Endothelial cell of umbilical vein (primary cell): Measurements from ENCODE around the gene PERM1. TPM values are rescaled to one million over a fixed set of nuclear protein-coding genes. Genes with fewer than 3 reads are reported as not detected.

Experiments used
- BruUV-seq: library from RNA; stranded (reverse); fragments of 400-500 nt; replicated peaks from 2 replicates; lab custom pipeline; 2021; lab: Mats Ljungman, UMichigan
- CTCF ChIA-PET: fragments of 300-600, 350-600 bp; sonication (Branson Sonifier 250); formaldehyde crosslinking; loops from one replicate; lab custom pipeline; 2021; ENCODE audit warnings: antibody characterized with exemption, inconsistent platforms; lab: Charles Lee
- POLR2A ChIA-PET: fragments of 300-600, 350-600 bp; sonication (Branson Sonifier 250); formaldehyde crosslinking; loops from one replicate; lab custom pipeline; 2021; ENCODE audit warnings: antibody characterized with exemption, inconsistent platforms; lab: Charles Lee
- DNase-seq: peaks from one replicate; pipeline ENCODE4 v3.0.0-alpha.2; 2011; ENCODE audit warnings: low read depth, low spot score
- FAIRE-seq: peaks from 2 replicates; lab custom pipeline; 2011; peaks lifted over from hg19 to GRCh38; lab: Jason Lieb, UNC
- H2AFZ ChIP-seq: 2 replicates; pipeline ENCODE4 v1.6.0; 2012; ENCODE audit warnings: low read depth, low read length, control low read depth, inconsistent platforms
- H3K27ac ChIP-seq: 2 replicates; pipeline ENCODE4 v1.5.1; 2011; ENCODE audit warnings: low read depth, mild to moderate bottlenecking, control low read depth, low read length, moderate library complexity; ENCODE audit not compliant: insufficient read depth
- H3K27me3 ChIP-seq, 2 experiments: 2 replicates each; pipeline versions ENCODE4 v1.6.0 to v1.6.1; 2011; ENCODE audit warnings: low read length in 2 of 2, mixed read lengths in 1 of 2; ENCODE audit not compliant: control insufficient read depth in 2 of 2, insufficient read depth in 2 of 2
- H3K36me3 ChIP-seq, 2 experiments: 2 replicates in 1 of 2; 3 replicates in 1 of 2; pipeline ENCODE4 v1.5.1; 2011; ENCODE audit warnings: low read length in 2 of 2, mild to moderate bottlenecking in 1 of 2, moderate library complexity in 1 of 2; ENCODE audit not compliant: control insufficient read depth in 2 of 2, insufficient read depth in 2 of 2; ENCODE audit errors: extremely low read depth in 1 of 2
- H3K4me1 ChIP-seq: 3 replicates; pipeline ENCODE4 v1.5.1; 2011; ENCODE audit warnings: mild to moderate bottlenecking, low read length; ENCODE audit not compliant: control insufficient read depth, insufficient read depth; ENCODE audit errors: extremely low read depth
- H3K4me2 ChIP-seq: 2 replicates; pipeline ENCODE4 v1.6.1; 2011; ENCODE audit warnings: low read length, control low read depth, mixed read lengths; ENCODE audit not compliant: insufficient read depth
- H3K4me3 ChIP-seq, 3 experiments: fragments of 200-600 bp in 1 of 3; sonication (generic), shearing (Covaris generic) in 1 of 3; replicated peaks in 1 of 3; 2 replicates each; pipeline ENCODE4 v1.5.1; 2011 to 2016; ENCODE audit warnings: control low read depth in 3 of 3, low read length in 3 of 3, mild to moderate bottlenecking in 2 of 3, inconsistent platforms in 1 of 3, low read depth in 1 of 3, moderate library complexity in 1 of 3; ENCODE audit not compliant: insufficient read depth in 1 of 3
- H3K79me2 ChIP-seq: 2 replicates; pipeline ENCODE4 v1.6.0; 2012; ENCODE audit warnings: low read length, inconsistent platforms; ENCODE audit not compliant: control insufficient read depth, insufficient read depth
- H3K9ac ChIP-seq: replicated peaks from 2 replicates; pipeline ENCODE3; 2011; ENCODE audit warnings: low read length, control low read depth; ENCODE audit not compliant: insufficient read depth; ENCODE audit errors: extremely low read depth
- H3K9me1 ChIP-seq: replicated peaks from 3 replicates; pipeline ENCODE4 v1.6.0; 2011; ENCODE audit warnings: mild to moderate bottlenecking, low read length; ENCODE audit not compliant: control insufficient read depth, insufficient read depth; ENCODE audit errors: extremely low read depth
- H3K9me3 ChIP-seq: replicated peaks from 2 replicates; pipeline ENCODE4 v1.5.1; 2012; ENCODE audit warnings: low read length, inconsistent platforms; ENCODE audit not compliant: control insufficient read depth, insufficient read depth
- H4K20me1 ChIP-seq: replicated peaks from 2 replicates; pipeline ENCODE3; 2011; ENCODE audit warnings: mild to moderate bottlenecking, low read length; ENCODE audit not compliant: control insufficient read depth, insufficient read depth; ENCODE audit errors: extremely low read depth
- EZH2 ChIP-seq: IDR thresholded peaks from 2 replicates; pipeline ENCODE4 v1.6.1; 2012; ENCODE audit warnings: borderline replicate concordance, low read depth, mild to moderate bottlenecking, moderate library complexity, low read length, inconsistent platforms; ENCODE audit not compliant: severe bottlenecking
- FOS ChIP-seq: IDR thresholded peaks from 2 replicates; pipeline ENCODE4 v1.6.1; 2011; ENCODE audit warnings: mild to moderate bottlenecking, low read length, moderate library complexity, borderline replicate concordance; ENCODE audit not compliant: insufficient read depth
- GATA2 ChIP-seq: IDR thresholded peaks from 2 replicates; pipeline ENCODE4 v1.7.0; 2011; ENCODE audit warnings: low read depth, mild to moderate bottlenecking, moderate library complexity, mixed read lengths, low read length; ENCODE audit not compliant: insufficient read length, insufficient read depth
- JUN ChIP-seq: IDR thresholded peaks from 2 replicates; pipeline ENCODE4 v1.6.1; 2011; ENCODE audit warnings: borderline replicate concordance, low read depth; ENCODE audit not compliant: insufficient read length, insufficient read depth
- MYC ChIP-seq: IDR thresholded peaks from one replicate; pipeline ENCODE4 v1.6.1; 2011; ENCODE audit warnings: mild to moderate bottlenecking, low read depth, low read length
- POLR2A ChIP-seq: IDR thresholded peaks from 2 replicates; pipeline ENCODE4 v1.6.1; 2012; ENCODE audit warnings: low read depth, mild to moderate bottlenecking, control low read depth, low read length
- POLR2AphosphoS5 ChIP-seq: IDR thresholded peaks from 2 replicates; pipeline ENCODE4 v1.6.1; 2012; ENCODE audit warnings: low read depth, mild to moderate bottlenecking, control low read depth, low read length, moderate library complexity; ENCODE audit not compliant: insufficient read depth
- dilution Hi-C: fragments of 300-500 bp; cut with MboI; formaldehyde crosslinking; loops from one replicate; pipeline ENCODE4 v1.15.0; 2019; ENCODE audit warnings: low sequenced_read_pairs; ENCODE audit not compliant: extremely low pct_ligation_motif_present
- intact Hi-C: fragments of 100-400 bp; cut with micrococcal nuclease; formaldehyde crosslinking; loops from one replicate; pipeline ENCODE4 v1.10.0; 2022
- polyA plus RNA-seq, 4 experiments: library from polyadenylated mRNA; depleted of rRNA in 3 of 4; stranded (reverse) in 3 of 4; unstranded in 1 of 4; fragments of >200 nt; gene quantifications; 2 replicates each; pipeline versions ENCODE4 v1.2.1 to v1.2.3, GENCODE V29; 2011 to 2012; ENCODE audit warnings: missing spikeins in 1 of 4
- total RNA-seq: library from RNA; stranded (reverse); gene quantifications from 2 replicates; pipeline ENCODE4 v1.2.3, GENCODE V29; 2021
- TF ChIP-seq, protein P1 (sequence below): IDR thresholded peaks from 2 replicates; pipeline ENCODE4 v1.6.1; 2011; ENCODE audit not compliant: insufficient read depth, insufficient read length
- TF ChIP-seq, protein P2 (sequence below), 2 donors: IDR thresholded peaks; 1 replicate in 1 of 2; 2 replicates in 1 of 2; pipeline ENCODE4 v1.5.1; 2011; ENCODE audit warnings: low read length in 2 of 2, mild to moderate bottlenecking in 2 of 2, moderate library complexity in 2 of 2, control low read depth in 1 of 2, inconsistent platforms in 1 of 2, low read depth in 1 of 2; ENCODE audit not compliant: insufficient read depth in 1 of 2; ENCODE audit errors: extremely low read depth in 1 of 2

Gene PERM1
- total and polyA plus RNA-seq, 2 donors (not counting 3 experiments of a cell fraction or from before 2014, with no cell fraction given): not detected

DNA sequence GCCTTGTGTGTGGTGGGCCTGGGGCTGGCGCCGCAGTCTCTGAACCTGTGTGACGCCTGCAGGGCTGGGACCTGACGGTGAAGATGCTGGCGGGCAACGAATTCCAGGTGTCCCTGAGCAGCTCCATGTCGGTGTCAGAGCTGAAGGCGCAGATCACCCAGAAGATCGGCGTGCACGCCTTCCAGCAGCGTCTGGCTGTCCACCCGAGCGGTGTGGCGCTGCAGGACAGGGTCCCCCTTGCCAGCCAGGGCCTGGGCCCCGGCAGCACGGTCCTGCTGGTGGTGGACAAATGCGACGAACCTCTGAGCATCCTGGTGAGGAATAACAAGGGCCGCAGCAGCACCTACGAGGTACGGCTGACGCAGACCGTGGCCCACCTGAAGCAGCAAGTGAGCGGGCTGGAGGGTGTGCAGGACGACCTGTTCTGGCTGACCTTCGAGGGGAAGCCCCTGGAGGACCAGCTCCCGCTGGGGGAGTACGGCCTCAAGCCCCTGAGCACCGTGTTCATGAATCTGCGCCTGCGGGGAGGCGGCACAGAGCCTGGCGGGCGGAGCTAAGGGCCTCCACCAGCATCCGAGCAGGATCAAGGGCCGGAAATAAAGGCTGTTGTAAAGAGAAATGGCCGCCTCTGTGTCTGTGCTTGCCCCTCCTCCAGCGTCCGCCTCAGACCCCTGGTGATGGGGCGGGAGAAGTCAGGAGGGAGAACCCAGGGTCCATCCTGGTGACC is 32.2 kb upstream of the PERM1 start:
- no peaks in the 10 kb centered on the region for H4K20me1 ChIP-seq
- no peaks in the 10 kb centered on the region for H3K9me1 ChIP-seq
- DNase-seq (no peak), FAIRE-seq (peak; percentile 77)
- H2AFZ ChIP-seq: peak overlapping the region; percentile 62
- TSS peak; percentile 87 for BruUV-seq
- ChIA-PET POLR2A (no interaction called here), CTCF (interaction anchor here (0.9 to 4.2 kb wide), 6 partner anchors 11 to 278 kb away, joined by 3 to 41 read pairs (median 8); no protein-coding TSS in a partner anchor)
- H3K79me2 ChIP-seq: no peaks in the 10 kb centered on the region
- intact Hi-C loops (loop anchor here (2.0 to 5.0 kb wide), 2 partner anchors 13 to 258 kb away; partner anchors contain the start of genes HES4 and UBE2J2), dilution Hi-C loops (no loop called here)
- peak overlapping the region; percentile 65 for H3K9ac ChIP-seq
- H3K36me3 ChIP-seq: no peaks in the 10 kb centered on the region
- TF ChIP-seq JUN: no peak
- TF ChIP-seq MYC: no peak
- no peak for TF ChIP-seq POLR2AphosphoS5
- H3K27me3 ChIP-seq: no peaks in the 10 kb centered on the region
- peaks cover 10% of the 10 kb centered on the region for H3K4me1 ChIP-seq
- H3K9me3 ChIP-seq: no peaks in the 10 kb centered on the region
- H3K4me2 ChIP-seq: peak overlapping the region; percentile 78
- peak overlapping the region; percentile 41 to 83 (median 81) for H3K4me3 ChIP-seq
- peak overlapping the region; percentile 54 for H3K27ac ChIP-seq

DNA sequence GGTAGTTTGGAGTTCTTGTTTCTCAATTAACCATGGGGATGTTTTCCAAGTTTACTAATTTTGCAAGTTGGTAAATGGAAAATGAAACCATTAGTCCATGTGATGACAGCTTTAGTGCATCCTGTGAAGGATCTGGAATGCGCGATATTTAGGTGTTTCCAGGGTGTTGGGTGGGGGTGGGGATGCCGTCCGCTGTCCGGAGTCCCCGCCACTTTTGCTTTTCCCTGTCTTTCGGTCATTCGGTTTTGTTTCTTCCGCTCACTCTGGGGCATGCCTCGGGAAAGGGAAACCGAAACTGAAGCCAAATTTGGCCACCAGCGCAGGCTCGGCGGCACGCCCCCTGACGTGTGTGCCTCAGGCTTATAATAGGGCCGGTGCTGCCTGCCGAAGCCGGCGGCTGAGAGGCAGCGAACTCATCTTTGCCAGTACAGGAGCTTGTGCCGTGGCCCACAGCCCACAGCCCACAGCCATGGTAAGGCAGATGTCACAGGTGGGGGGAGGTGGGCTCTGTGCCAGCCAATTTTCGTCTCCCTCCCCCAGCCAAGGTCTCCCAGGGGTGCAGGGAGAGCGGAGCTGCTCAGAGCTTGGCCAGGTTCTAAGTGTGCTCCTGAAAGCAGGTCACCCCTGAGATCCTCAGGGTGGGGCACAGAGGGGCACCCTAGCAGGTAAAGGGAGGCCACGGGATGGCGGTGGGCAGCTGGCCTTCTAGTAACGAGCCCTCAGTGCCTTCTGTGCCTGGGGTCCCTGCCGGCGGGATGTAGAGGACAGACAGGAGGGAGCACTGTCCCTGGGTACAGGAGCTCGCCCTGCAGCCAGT is 31.4 kb upstream of the PERM1 start, which contains the start of gene ISG15:
ISG15 (plus strand) TSS at position 393 of the 817 bp plus-strand sequence; CDS start at position 470, 77 bp downstream.
- peak; percentile 89 for DNase-seq
- Histone ChIP-seq H3K27me3 (no peaks in the 10 kb centered on the region), H3K4me1 (peaks cover 10% of the 10 kb centered on the region), H3K79me2 (no peaks in the 10 kb centered on the region), H3K9ac (peak within 1 kb of the TSS; percentile 65), H4K20me1 (no peaks in the 10 kb centered on the region), H3K4me2 (peak within 1 kb of the TSS; percentile 78), H3K4me3 (peak within 1 kb of the TSS; percentile 41 to 83 (median 81)), H2AFZ (peak within 1 kb of the TSS; percentile 62), H3K27ac (peak within 1 kb of the TSS; percentile 54), H3K9me1 (no peaks in the 10 kb centered on the region), H3K9me3 (no peaks in the 10 kb centered on the region), H3K36me3 (no peaks in the 10 kb centered on the region)
- ChIA-PET POLR2A (no interaction called here), CTCF (interaction anchor here (0.9 to 4.2 kb wide), 6 partner anchors 10 to 279 kb away, joined by 3 to 41 read pairs (median 8); no protein-coding TSS in a partner anchor)
- FAIRE-seq: peak; percentile 96
- TF ChIP-seq POLR2AphosphoS5 (peak; percentile 56), JUN (no peak), MYC (no peak), FOS (no peak), POLR2A (peak; percentile 61), GATA2 (no peak), EZH2 (no peak)
- TF ChIP-seq, protein P1, sequence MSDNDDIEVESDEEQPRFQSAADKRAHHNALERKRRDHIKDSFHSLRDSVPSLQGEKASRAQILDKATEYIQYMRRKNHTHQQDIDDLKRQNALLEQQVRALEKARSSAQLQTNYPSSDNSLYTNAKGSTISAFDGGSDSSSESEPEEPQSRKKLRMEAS: peak; percentile 27
- TF ChIP-seq, protein P2, sequence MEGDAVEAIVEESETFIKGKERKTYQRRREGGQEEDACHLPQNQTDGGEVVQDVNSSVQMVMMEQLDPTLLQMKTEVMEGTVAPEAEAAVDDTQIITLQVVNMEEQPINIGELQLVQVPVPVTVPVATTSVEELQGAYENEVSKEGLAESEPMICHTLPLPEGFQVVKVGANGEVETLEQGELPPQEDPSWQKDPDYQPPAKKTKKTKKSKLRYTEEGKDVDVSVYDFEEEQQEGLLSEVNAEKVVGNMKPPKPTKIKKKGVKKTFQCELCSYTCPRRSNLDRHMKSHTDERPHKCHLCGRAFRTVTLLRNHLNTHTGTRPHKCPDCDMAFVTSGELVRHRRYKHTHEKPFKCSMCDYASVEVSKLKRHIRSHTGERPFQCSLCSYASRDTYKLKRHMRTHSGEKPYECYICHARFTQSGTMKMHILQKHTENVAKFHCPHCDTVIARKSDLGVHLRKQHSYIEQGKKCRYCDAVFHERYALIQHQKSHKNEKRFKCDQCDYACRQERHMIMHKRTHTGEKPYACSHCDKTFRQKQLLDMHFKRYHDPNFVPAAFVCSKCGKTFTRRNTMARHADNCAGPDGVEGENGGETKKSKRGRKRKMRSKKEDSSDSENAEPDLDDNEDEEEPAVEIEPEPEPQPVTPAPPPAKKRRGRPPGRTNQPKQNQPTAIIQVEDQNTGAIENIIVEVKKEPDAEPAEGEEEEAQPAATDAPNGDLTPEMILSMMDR (IDR thresholded peaks at IDR 0.05; ENCODE audit: extremely low read depth in 1 of 2, insufficient read depth in 1 of 2, low read depth in 1 of 2, low read length in 2 of 2): no peak
- BruUV-seq: no TSS peak
- dilution Hi-C loops (no loop called here), intact Hi-C loops (loop anchor here (5.0 kb wide), 1 partner anchor 259 kb away; the partner anchor contains the start of gene UBE2J2)
